Sigmoid colon (tissue), 4 donors: Measurements from ENCODE around the gene CHCHD6.

ENCODE experiments used
- CTCF ChIP-seq, 4 experiments: fragments of 450-650 bp in 3 of 4; fragments of 200-600 bp in 1 of 4; IDR thresholded peaks; one replicate each; pipeline ENCODE4 v1.5.1; 2016 to 2019; ENCODE audit warnings: antibody characterized with exemption in 4 of 4, mild to moderate bottlenecking in 3 of 4, moderate library complexity in 2 of 4
- EP300 ChIP-seq, 4 donors: sonication (generic); formaldehyde crosslinking; IDR thresholded peaks; one replicate each; pipeline ENCODE4 v1.6.1; 2017; ENCODE audit warnings: antibody characterized with exemption in 4 of 4
- POLR2AphosphoS5 ChIP-seq, 4 donors: sonication (generic); formaldehyde crosslinking; IDR thresholded peaks; one replicate each; pipeline ENCODE4 v1.6.1; 2017; ENCODE audit warnings: antibody characterized with exemption in 4 of 4

DNA sequence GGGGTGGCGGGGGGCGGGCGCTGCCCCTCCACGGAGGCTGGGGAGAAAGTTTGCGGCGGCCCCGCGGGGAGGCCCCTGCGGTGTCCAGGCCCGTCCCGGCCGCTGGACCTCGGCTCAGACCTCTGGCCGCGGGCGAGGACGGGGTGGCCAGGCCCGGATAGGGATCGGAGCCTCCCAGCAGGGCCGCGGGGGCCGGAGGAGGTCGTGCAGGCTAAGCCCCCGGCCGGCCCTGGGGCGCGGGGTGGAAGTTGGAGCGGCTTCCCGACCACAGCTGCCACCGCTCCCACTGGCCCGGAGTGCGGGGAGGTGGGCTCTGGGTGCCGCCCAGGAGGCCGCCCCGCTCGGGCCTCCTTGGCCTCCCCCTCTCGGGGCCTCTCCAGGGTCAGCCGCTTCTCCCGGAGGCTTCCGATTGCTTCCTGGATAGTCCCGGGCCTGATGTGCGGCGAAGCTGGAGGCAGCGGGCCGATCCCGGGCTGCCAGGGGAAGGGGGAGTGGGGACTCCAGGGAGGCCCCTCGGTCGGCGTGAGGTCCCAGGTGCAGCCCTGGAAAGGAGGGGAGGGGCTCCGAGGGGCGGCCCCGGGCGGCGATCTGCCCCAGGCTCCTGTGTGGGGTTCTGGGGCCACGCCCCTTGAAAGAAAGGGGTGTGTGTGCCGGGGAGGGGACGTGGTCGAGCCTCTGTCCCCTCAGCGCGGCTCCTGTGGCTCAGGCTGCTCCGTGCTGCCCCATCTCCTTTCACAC, 279.8 kb downstream of the CHCHD6 start:
- TF ChIP-seq POLR2AphosphoS5 (IDR thresholded peaks at IDR 0.05) = no peak
- no peak for TF ChIP-seq EP300 (IDR thresholded peaks at IDR 0.05)
- no peak for TF ChIP-seq CTCF (IDR thresholded peaks at IDR 0.05)
